ENCODE results near the gene IGFBP5.

IGFBP5 gene

GRCh38 chr2:216622526-216622925 lies 72.8 kb downstream of the IGFBP5 start:
- no peak overlapping the region for H3K4me3 ChIP-seq (ENCODE audit: low read length)
- H3K27ac ChIP-seq (ENCODE audit: low read length): no peak overlapping the region
- H3K4me1 ChIP-seq (ENCODE audit: control insufficient read depth, low read depth, low read length): peaks cover 14% of the 10 kb centered on the region
- H3K9me3 ChIP-seq (ENCODE audit: control insufficient read depth, low read depth, low read length): no peaks in the 10 kb centered on the region
- H3K9ac ChIP-seq (ENCODE audit: low read length): no peak overlapping the region
- no peaks in the 10 kb centered on the region for H3K36me3 ChIP-seq (ENCODE audit: control insufficient read depth, low read depth, low read length)
- no peaks in the 10 kb centered on the region for H3K27me3 ChIP-seq (ENCODE audit: control insufficient read depth, insufficient read depth, low read length)

All from iPS-18a (cell line).